Right kidney (tissue), 1 donor: ENCODE results near the gene ZCCHC10.
"Not testable (repeated sequence)": the region's sequence is repeated elsewhere in the genome, so short reads cannot be mapped to it uniquely, and the experiment has no call there.

Experiments used
- DNase-seq: peaks from one replicate; pipeline ENCODE4 v3.0.0-alpha.2; 2016

ZCCHC10 gene

GRCh38 chr5:133047404-133047803 is 21.1 kb upstream of the ZCCHC10 start:
- DNase-seq = no peak

GRCh38 chr5:133046560-133046959 is 20.2 kb upstream of the ZCCHC10 start:
- DNase-seq = not testable (repeated sequence)

GRCh38 chr5:133041910-133042309 is 15.6 kb upstream of the ZCCHC10 start:
- DNase-seq = no peak

GRCh38 chr5:133041157-133041784 is 14.9 kb upstream of the ZCCHC10 start:
- DNase-seq = no peak

GRCh38 chr5:133036677-133037076 is 10.3 kb upstream of the ZCCHC10 start:
- DNase-seq = not testable (repeated sequence)

- no peak for DNase-seq
Measured at GRCh38 chr5:133035224-133035623, 8.9 kb upstream of the ZCCHC10 start.

GRCh38 chr5:133034064-133034463 is 7.7 kb upstream of the ZCCHC10 start:
- DNase-seq = no peak

- DNase-seq = no peak
Measured at GRCh38 chr5:133032852-133033742, 6.7 kb upstream of the ZCCHC10 start.

- no peak for DNase-seq
Measured at GRCh38 chr5:133030343-133031005, 4.1 kb upstream of the ZCCHC10 start.

GRCh38 chr5:133029416-133029815 is 3.1 kb upstream of the ZCCHC10 start:
- no peak for DNase-seq

GRCh38 chr5:133026664-133027153 is 360 bp upstream of the ZCCHC10 start:
- peak; percentile 55 for DNase-seq

- not testable (repeated sequence) for DNase-seq
Measured at GRCh38 chr5:133019471-133019870, 6.9 kb downstream of the ZCCHC10 start.

GRCh38 chr5:133017964-133018363 is 8.4 kb downstream of the ZCCHC10 start:
- DNase-seq = no peak

- no peak for DNase-seq
Measured at GRCh38 chr5:133015466-133015865, 10.9 kb downstream of the ZCCHC10 start.

GRCh38 chr5:133008455-133008854 is 17.9 kb downstream of the ZCCHC10 start:
- DNase-seq = not testable (repeated sequence)

- no peak for DNase-seq
Measured at GRCh38 chr5:133006653-133007052, 19.7 kb downstream of the ZCCHC10 start.

GRCh38 chr5:132999246-132999645 is 27.1 kb downstream of the ZCCHC10 start:
- DNase-seq = no peak

GRCh38 chr5:132998556-132998955 is 27.8 kb downstream of the ZCCHC10 start:
- DNase-seq = no peak

GRCh38 chr5:132996307-132996706 is 30.0 kb downstream of the ZCCHC10 start:
- no peak for DNase-seq

- DNase-seq = no peak
Measured at GRCh38 chr5:132987531-132988408, 38.6 kb downstream of the ZCCHC10 start.

- not testable (repeated sequence) for DNase-seq
Measured at GRCh38 chr5:132982971-132983370, 43.4 kb downstream of the ZCCHC10 start.

GRCh38 chr5:132981288-132981687 is 45.1 kb downstream of the ZCCHC10 start:
- no peak for DNase-seq
